Measurements from ENCODE around the gene ORMDL2. TPM values are rescaled to one million over a fixed set of nuclear protein-coding genes. Genes with fewer than 3 reads are reported as not detected.
"Not testable (repeated sequence)": the region's sequence is repeated elsewhere in the genome, so short reads cannot be mapped to it uniquely, and the experiment has no call there.

Gene ORMDL2
- total RNA-seq, 1 donor from 2014 or later = 12.5 TPM

DNA sequence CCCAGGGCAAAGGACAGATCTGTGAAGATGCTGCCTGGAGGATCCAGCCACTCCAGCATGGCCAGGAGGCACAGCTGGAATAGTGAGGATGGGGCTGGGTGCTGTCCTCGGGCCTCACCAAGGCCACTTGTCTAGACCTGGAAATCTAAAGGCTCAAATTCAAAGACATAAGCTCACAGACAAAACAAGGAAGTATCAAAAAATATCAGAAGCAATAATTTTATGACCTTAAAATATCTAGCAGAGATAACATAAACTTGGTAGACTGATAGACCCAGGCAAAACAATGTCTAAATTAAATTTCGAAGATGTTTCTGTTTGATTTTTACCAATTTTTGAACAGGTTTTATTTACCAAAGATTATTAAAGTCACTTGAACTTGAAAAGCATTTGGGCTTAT lies 47.5 kb downstream of the ORMDL2 start:
- no peaks in the 10 kb centered on the region for H3K79me2 ChIP-seq (ENCODE audit: low read depth)
- no peak for TF ChIP-seq CTCF (IDR thresholded peaks at IDR 0.05)
- TF ChIP-seq EZH2phosphoT487 (IDR thresholded peaks at IDR 0.05) = no peak
- no peaks in the 10 kb centered on the region for H3K36me3 ChIP-seq
- no peak overlapping the region for H2AFZ ChIP-seq (replicated peaks)
- no peaks in the 10 kb centered on the region for H3K4me1 ChIP-seq
- no peaks in the 10 kb centered on the region for H4K20me1 ChIP-seq (ENCODE audit: low read depth)
- no peak overlapping the region for H3K4me3 ChIP-seq
- Mint-ChIP-seq H3K4me1 (no peaks in the 10 kb centered on the region), H3K9me3 (peaks cover 11% of the 10 kb centered on the region), H3K27me3 (ENCODE audit: insufficient read depth, low read depth) (no peaks in the 10 kb centered on the region), H3K4me3 (no peak overlapping the region), H3K36me3 (no peaks in the 10 kb centered on the region), H3K27ac (no peak overlapping the region)
- H3K27ac ChIP-seq = no peak overlapping the region
- H3K4me2 ChIP-seq = no peak overlapping the region
- no peaks in the 10 kb centered on the region for H3K27me3 ChIP-seq
- no peaks in the 10 kb centered on the region for H3K9me3 ChIP-seq (ENCODE audit: low read depth)
- H3F3A ChIP-seq (ENCODE audit: low read depth) = no peaks in the 10 kb centered on the region
- H3K9ac ChIP-seq = no peak overlapping the region
- DNase-seq (ENCODE audit: low spot score) = no peak

GRCh38 chr12:55866454-55867004 lies 48.7 kb downstream of the ORMDL2 start:
- H3K9ac ChIP-seq; DNase-seq (ENCODE audit: low spot score); H3K4me3 ChIP-seq; H3K4me1 Mint-ChIP-seq; H3K27ac Mint-ChIP-seq; H3K4me3 Mint-ChIP-seq; H3K79me2 ChIP-seq (ENCODE audit: low read depth); H3F3A ChIP-seq (ENCODE audit: low read depth); H3K4me2 ChIP-seq; H2AFZ ChIP-seq (replicated peaks); H3K36me3 Mint-ChIP-seq; H3K9me3 ChIP-seq (ENCODE audit: low read depth); H4K20me1 ChIP-seq (ENCODE audit: low read depth); H3K27me3 Mint-ChIP-seq (ENCODE audit: insufficient read depth, low read depth); H3K27ac ChIP-seq; H3K27me3 ChIP-seq; H3K36me3 ChIP-seq; H3K4me1 ChIP-seq: not testable (repeated sequence)
- H3K9me3 Mint-ChIP-seq = peaks cover 11% of the 10 kb centered on the region

Other genes starting within 250 kb of the ORMDL2 start
- not detected in 2 replicates for gene OR2AP1, start 245.6 kb upstream of the ORMDL2 start, total RNA-seq (ENCODE audit: low replicate concordance)
- gene OR10P1, start 181.1 kb upstream of the ORMDL2 start, total RNA-seq (ENCODE audit: low replicate concordance) = not detected in 2 replicates
- 43.4 and 75.2 TPM in 2 replicates for gene ITGA7, start 110.1 kb upstream of the ORMDL2 start, total RNA-seq (ENCODE audit: low replicate concordance)
- gene BLOC1S1, start 102.0 kb upstream of the ORMDL2 start, total RNA-seq (ENCODE audit: low replicate concordance) = 48.1 and 92.5 TPM in 2 replicates
- 3.0 and 14.6 TPM in 2 replicates for gene RDH5, start 97.6 kb upstream of the ORMDL2 start, total RNA-seq (ENCODE audit: low replicate concordance)
- gene CD63, start 89.0 kb upstream of the ORMDL2 start, total RNA-seq (ENCODE audit: low replicate concordance) = 257 and 305 TPM in 2 replicates
- 9.1 and 21.9 TPM in 2 replicates for gene GDF11, start 74.9 kb upstream of the ORMDL2 start, total RNA-seq (ENCODE audit: low replicate concordance)
- gene SARNP, start 317 bp upstream of the ORMDL2 start, total RNA-seq (ENCODE audit: low replicate concordance) = 166 and 266 TPM in 2 replicates
- 29.9 and 39.9 TPM in 2 replicates for gene DNAJC14, start 11.5 kb downstream of the ORMDL2 start, total RNA-seq (ENCODE audit: low replicate concordance)
- gene MMP19, start 24.9 kb downstream of the ORMDL2 start, total RNA-seq (ENCODE audit: low replicate concordance) = 0.13 and 0.28 TPM in 2 replicates
- gene PYM1, start 109.9 kb downstream of the ORMDL2 start, total RNA-seq (ENCODE audit: low replicate concordance) = 44.6 and 72.5 TPM in 2 replicates
- gene DGKA, start 113.1 kb downstream of the ORMDL2 start, total RNA-seq (ENCODE audit: low replicate concordance) = 24.1 and 27.0 TPM in 2 replicates
- 207 and 301 TPM in 2 replicates for gene PMEL, start 148.0 kb downstream of the ORMDL2 start, total RNA-seq (ENCODE audit: low replicate concordance)
- gene CDK2, start 148.8 kb downstream of the ORMDL2 start, total RNA-seq (ENCODE audit: low replicate concordance) = 46.5 and 52.2 TPM in 2 replicates
- 62.9 and 64.5 TPM in 2 replicates for gene RAB5B, start 156.0 kb downstream of the ORMDL2 start, total RNA-seq (ENCODE audit: low replicate concordance)
- gene SUOX, start 179.2 kb downstream of the ORMDL2 start, total RNA-seq (ENCODE audit: low replicate concordance) = 17.5 and 35.5 TPM in 2 replicates
- 2.1 and 4.4 TPM in 2 replicates for gene IKZF4, start 203.0 kb downstream of the ORMDL2 start, total RNA-seq (ENCODE audit: low replicate concordance)
- 721 and 819 TPM in 2 replicates for gene RPS26, start 223.9 kb downstream of the ORMDL2 start, total RNA-seq (ENCODE audit: low replicate concordance)

Measured in neural progenitor cell (in vitro differentiated cells).